ENCODE results near the gene CNTN4.

DNA sequence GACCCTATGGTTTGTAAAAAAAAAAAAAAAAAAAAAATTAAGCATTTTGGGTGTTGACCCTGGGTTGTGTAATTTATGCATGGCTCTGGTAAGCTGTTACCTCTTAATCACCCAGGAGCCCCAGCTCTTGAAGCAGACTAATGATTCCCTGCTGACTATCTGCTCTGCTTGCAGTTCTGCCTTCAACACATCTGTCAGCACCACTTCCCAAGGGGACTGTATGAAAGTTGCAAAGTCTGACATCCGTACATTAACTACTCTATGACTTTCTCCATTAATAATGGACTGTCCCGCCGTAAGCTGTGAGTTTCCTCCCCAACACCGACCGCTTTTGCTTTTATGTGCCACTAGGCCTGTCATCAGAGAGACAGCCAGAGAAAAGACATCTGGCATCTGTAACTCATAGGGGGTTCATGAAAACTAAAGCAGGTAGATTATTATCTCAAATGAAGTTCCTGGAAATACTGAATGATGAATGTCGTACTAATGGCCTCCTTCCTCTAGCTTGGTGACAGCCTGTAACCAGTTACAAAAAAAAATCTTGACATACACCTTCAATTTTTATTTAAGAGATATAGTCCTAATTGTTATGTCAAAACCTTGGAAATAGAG, 740.0 kb downstream of the CNTN4 start:
- TF ChIP-seq, protein P1, sequence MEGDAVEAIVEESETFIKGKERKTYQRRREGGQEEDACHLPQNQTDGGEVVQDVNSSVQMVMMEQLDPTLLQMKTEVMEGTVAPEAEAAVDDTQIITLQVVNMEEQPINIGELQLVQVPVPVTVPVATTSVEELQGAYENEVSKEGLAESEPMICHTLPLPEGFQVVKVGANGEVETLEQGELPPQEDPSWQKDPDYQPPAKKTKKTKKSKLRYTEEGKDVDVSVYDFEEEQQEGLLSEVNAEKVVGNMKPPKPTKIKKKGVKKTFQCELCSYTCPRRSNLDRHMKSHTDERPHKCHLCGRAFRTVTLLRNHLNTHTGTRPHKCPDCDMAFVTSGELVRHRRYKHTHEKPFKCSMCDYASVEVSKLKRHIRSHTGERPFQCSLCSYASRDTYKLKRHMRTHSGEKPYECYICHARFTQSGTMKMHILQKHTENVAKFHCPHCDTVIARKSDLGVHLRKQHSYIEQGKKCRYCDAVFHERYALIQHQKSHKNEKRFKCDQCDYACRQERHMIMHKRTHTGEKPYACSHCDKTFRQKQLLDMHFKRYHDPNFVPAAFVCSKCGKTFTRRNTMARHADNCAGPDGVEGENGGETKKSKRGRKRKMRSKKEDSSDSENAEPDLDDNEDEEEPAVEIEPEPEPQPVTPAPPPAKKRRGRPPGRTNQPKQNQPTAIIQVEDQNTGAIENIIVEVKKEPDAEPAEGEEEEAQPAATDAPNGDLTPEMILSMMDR (IDR thresholded peaks at IDR 0.05; ENCODE audit: borderline replicate concordance, extremely low read depth, low read length, poor library complexity, severe bottlenecking): no peak
- no peak for TF ChIP-seq EZH2 (IDR thresholded peaks at IDR 0.05; ENCODE audit: borderline replicate concordance, low read depth, low read length, severe bottlenecking)

Measured in DND-41 (cell line).